NCI-H2171 (cell line): Measurements from ENCODE around the gene BST1.

ENCODE experiments used
- DNase-seq: peaks from one replicate; lab custom pipeline; 2025; lab: John Stamatoyannopoulos, UW

Gene BST1

DNA sequence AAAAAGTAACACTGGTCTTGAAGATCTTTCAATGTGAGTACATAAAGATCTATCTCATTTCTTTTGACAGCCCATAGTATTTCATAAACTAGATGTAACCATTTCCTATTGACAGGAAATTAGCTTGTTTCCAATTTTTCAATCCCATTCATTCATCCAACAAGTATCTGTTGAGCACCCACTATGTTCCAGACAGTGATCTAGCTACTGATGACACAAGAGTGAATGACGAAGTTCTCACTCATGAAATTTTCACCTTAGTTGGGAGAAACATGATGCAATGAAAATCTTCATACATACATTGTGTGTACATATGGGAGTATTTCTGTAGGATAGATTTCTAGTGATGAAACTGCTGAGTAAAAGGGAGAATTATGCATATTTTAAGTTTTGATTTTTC is 76.9 kb downstream of the BST1 start:
- no peak for DNase-seq

- no peak for DNase-seq
Measured at GRCh38 chr4:15781427-15782095, 78.7 kb downstream of the BST1 start.
